Measurements from ENCODE around the gene TICRR. TPM values are rescaled to one million over a fixed set of nuclear protein-coding genes. Genes with fewer than 3 reads are reported as not detected.

The TICRR gene
- total and polyA plus RNA-seq, 2 experiments from 2014 or later: 0.91 to 2.3 TPM

DNA sequence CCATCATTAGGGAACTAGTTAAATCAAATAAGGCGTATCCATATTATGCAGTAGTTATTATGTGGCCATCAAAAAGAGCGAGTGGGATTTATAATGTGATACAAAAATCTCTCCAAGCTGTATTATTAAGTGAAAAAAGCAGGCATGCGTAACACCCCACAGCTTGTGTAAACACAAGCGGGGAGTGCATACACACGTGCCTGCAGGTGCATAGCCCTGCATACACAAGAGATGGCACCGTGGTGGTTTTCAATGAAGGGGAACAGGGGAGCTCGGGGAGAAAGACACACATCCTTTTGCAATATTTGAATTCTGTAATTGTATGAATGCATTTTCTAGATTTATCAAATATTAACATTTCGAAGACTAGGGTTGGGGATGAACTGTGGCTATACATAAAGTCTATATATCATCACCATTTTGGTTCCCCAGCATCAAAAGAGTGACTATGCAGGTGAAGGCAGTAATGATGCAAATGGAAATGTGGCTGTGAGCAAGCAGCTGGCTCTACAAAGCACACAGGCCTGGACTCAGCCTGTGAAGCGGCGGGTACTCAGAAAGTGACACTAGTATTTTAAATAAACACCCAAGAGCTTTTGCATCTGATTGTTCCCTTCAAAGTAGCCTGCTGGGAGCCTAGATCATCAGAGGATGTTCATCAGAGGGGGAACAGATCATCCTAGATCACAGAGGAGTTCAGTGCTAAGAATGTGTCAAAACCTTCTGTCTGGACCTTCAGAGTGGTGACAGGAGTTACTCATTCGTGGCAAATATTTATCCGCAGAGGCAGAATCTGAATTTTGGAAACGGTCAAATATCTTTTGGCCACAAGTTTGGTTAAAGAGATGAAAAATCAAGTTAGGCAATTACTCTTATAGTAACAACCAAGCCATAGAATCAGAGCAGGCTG, 89.4 kb downstream of the TICRR start:
- Histone ChIP-seq H3K27ac (no peak overlapping the region), H3K4me1 (ENCODE audit: insufficient read depth) (peaks cover 12% of the 10 kb centered on the region), H3K9me3 (ENCODE audit: low read depth) (no peaks in the 10 kb centered on the region), H3K4me3 (no peak overlapping the region), H3K36me3 (replicated peaks; ENCODE audit: insufficient read depth, low read depth) (no peaks in the 10 kb centered on the region), H3K4me2 (peak overlapping the region; percentile 84), H4K20me1 (ENCODE audit: insufficient read depth, poor library complexity, severe bottlenecking) (no peaks in the 10 kb centered on the region), H3K9me2 (replicated peaks; ENCODE audit: insufficient read depth) (no peaks in the 10 kb centered on the region), H3K27me3 (no peaks in the 10 kb centered on the region), H2AFZ (peak overlapping the region; percentile 97), H3K79me2 (no peaks in the 10 kb centered on the region)
- DNase-seq (ENCODE audit: low spot score): no peak
- no peak for TF ChIP-seq EZH2 (IDR thresholded peaks at IDR 0.05; ENCODE audit: borderline replicate concordance)
- TF ChIP-seq EZH2phosphoT487 (IDR thresholded peaks at IDR 0.05; ENCODE audit: low read depth, severe bottlenecking, unreplicated experiment): no peak
- 85% methylated on average over 13 of the region's 13 CpGs for WGBS (ENCODE audit: low lambda C conversion rate, missing lambda C conversion rate)

DNA sequence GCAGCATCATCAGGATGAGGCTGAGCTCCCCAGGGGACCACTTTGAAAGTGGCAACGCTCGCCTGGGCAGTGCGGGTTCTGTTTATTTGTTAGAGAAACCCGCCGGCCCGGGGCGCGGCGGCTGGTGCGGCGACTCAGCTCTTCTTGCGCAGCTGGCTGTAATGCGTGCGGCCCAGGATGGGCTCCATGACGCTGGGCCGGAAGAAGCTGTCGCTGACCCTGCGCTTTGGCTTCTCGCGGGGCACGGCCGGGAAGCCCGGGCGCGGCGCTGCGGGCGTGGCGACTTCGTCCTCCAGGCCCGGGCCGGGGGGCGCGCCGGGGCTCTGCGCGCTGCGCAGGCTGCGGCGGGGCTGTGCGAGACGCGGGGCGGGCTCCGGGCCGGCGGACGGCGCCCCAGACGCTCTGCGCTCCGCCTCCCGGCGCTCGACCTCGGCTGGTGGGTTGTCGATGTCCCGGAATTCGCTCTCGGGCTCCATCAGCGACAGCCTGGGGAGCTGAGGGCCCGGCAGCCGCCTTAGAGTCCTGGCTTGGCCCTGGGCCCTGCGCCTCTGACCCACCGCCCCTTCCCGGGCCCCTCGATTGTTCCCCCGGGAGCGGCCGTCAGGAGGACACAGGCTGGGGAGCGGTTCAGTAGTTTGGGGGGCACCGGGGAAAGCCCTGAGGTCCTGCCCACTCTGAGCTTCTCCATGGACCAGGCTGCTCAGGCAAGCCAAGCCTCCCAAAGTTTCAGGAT, 90.3 kb downstream of the TICRR start:
- peak; percentile 74 for DNase-seq (ENCODE audit: low spot score)

DNA sequence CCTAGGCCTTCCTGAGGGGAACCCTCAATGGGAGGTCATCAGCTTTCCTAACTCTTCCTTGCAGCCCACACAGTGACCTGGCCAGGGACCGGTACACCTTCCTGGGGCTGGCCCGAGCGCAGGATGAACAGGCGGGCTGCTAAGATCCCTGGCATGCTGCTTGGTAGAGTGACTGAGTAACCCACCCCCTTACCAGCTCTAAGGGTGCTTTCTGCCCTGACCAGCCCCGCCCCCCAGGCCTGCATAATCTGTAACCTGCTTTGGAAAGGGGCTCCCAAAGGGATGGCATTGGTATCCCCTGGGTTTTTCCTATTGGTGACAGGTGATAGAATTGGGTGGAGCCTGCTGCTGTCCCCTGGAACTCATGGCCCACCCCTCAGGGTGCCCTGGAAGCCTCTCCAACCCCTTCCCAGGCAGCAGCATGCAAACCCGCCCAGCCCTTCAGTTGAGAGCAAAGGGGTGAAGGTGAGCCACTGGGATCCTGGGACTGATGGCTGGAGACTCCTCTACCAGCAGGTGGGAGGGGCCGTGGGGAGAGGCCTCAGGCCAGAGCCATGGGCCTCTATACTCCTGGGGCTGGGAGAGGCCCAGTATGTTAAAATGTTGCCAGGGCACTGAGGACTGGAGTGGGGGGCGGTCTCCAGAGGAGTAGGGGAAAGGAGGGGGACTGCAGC, 91.1 kb downstream of the TICRR start:
- TF ChIP-seq EZH2 (IDR thresholded peaks at IDR 0.05; ENCODE audit: borderline replicate concordance) (no peak), EZH2phosphoT487 (IDR thresholded peaks at IDR 0.05; ENCODE audit: low read depth, severe bottlenecking, unreplicated experiment) (no peak)
- TF ChIP-seq, protein P1, sequence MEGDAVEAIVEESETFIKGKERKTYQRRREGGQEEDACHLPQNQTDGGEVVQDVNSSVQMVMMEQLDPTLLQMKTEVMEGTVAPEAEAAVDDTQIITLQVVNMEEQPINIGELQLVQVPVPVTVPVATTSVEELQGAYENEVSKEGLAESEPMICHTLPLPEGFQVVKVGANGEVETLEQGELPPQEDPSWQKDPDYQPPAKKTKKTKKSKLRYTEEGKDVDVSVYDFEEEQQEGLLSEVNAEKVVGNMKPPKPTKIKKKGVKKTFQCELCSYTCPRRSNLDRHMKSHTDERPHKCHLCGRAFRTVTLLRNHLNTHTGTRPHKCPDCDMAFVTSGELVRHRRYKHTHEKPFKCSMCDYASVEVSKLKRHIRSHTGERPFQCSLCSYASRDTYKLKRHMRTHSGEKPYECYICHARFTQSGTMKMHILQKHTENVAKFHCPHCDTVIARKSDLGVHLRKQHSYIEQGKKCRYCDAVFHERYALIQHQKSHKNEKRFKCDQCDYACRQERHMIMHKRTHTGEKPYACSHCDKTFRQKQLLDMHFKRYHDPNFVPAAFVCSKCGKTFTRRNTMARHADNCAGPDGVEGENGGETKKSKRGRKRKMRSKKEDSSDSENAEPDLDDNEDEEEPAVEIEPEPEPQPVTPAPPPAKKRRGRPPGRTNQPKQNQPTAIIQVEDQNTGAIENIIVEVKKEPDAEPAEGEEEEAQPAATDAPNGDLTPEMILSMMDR (IDR thresholded peaks at IDR 0.05; ENCODE audit: poor library complexity): no peak

More for the DNA sequence above, 90.3 kb downstream of the TICRR start:
- no peak for TF ChIP-seq EZH2phosphoT487 (IDR thresholded peaks at IDR 0.05; ENCODE audit: low read depth, severe bottlenecking, unreplicated experiment)
- TF ChIP-seq, protein P1 (IDR thresholded peaks at IDR 0.05; ENCODE audit: poor library complexity): no peak
- TF ChIP-seq EZH2 (IDR thresholded peaks at IDR 0.05; ENCODE audit: borderline replicate concordance): no peak
- no peak overlapping the region for H3K4me3 ChIP-seq
- no peaks in the 10 kb centered on the region for H3K36me3 ChIP-seq (replicated peaks; ENCODE audit: insufficient read depth, low read depth)
- H3K4me1 ChIP-seq (ENCODE audit: insufficient read depth): peaks cover 12% of the 10 kb centered on the region
- peak overlapping the region; percentile 97 for H2AFZ ChIP-seq
- 10% methylated on average over 39 of the region's 72 CpGs for WGBS (ENCODE audit: low lambda C conversion rate, missing lambda C conversion rate)
- no peaks in the 10 kb centered on the region for H3K9me3 ChIP-seq (ENCODE audit: low read depth)
- H3K79me2 ChIP-seq: no peaks in the 10 kb centered on the region
- H3K9me2 ChIP-seq (replicated peaks; ENCODE audit: insufficient read depth): no peaks in the 10 kb centered on the region
- no peaks in the 10 kb centered on the region for H4K20me1 ChIP-seq (ENCODE audit: insufficient read depth, poor library complexity, severe bottlenecking)
- peak overlapping the region; percentile 84 for H3K4me2 ChIP-seq
- H3K27me3 ChIP-seq: no peaks in the 10 kb centered on the region
- peak overlapping the region; percentile 79 for H3K27ac ChIP-seq

More for the DNA sequence above, 91.1 kb downstream of the TICRR start:
- peak overlapping the region; percentile 79 for H3K27ac ChIP-seq
- no peaks in the 10 kb centered on the region for H3K36me3 ChIP-seq (replicated peaks; ENCODE audit: insufficient read depth, low read depth)
- no peak overlapping the region for H3K4me3 ChIP-seq
- no peaks in the 10 kb centered on the region for H3K9me3 ChIP-seq (ENCODE audit: low read depth)
- H3K4me2 ChIP-seq: peak overlapping the region; percentile 84
- H3K27me3 ChIP-seq: no peaks in the 10 kb centered on the region
- no peaks in the 10 kb centered on the region for H3K9me2 ChIP-seq (replicated peaks; ENCODE audit: insufficient read depth)
- H3K79me2 ChIP-seq: no peaks in the 10 kb centered on the region
- 91% methylated on average over 8 of the region's 8 CpGs for WGBS (ENCODE audit: low lambda C conversion rate, missing lambda C conversion rate)
- no peak for DNase-seq (ENCODE audit: low spot score)
- no peaks in the 10 kb centered on the region for H4K20me1 ChIP-seq (ENCODE audit: insufficient read depth, poor library complexity, severe bottlenecking)
- peaks cover 12% of the 10 kb centered on the region for H3K4me1 ChIP-seq (ENCODE audit: insufficient read depth)
- H2AFZ ChIP-seq: peak overlapping the region; percentile 97

Measured in hepatocyte (in vitro differentiated cells).